PFSK-1 (cell line): Measurements from ENCODE around the gene EHD3.

Experiments
- FOXP2 ChIP-seq: optimal IDR thresholded peaks from 2 replicates; pipeline ENCODE3; 2011; ENCODE audit warnings: borderline replicate concordance, control low read depth, inconsistent platforms; ENCODE audit not compliant: insufficient read depth; ENCODE audit errors: extremely low read length, extremely low read depth
- POLR2AphosphoS5 ChIP-seq: IDR thresholded peaks from 2 replicates; pipeline ENCODE4 v1.6.1; 2012; ENCODE audit warnings: low read depth, mild to moderate bottlenecking, control low read depth, low read length, moderate library complexity
- SIN3A ChIP-seq: IDR thresholded peaks from 2 replicates; pipeline ENCODE4 v1.6.1; 2012; ENCODE audit warnings: mild to moderate bottlenecking, low read length, moderate library complexity, borderline replicate concordance; ENCODE audit not compliant: insufficient read depth
- TAF1 ChIP-seq: IDR thresholded peaks from 2 replicates; pipeline ENCODE4 v1.6.1; 2012; ENCODE audit warnings: low read length, control low read depth, borderline replicate concordance; ENCODE audit not compliant: insufficient read depth
- TF ChIP-seq, protein P1 (sequence below), 2 experiments: IDR thresholded peaks; 2 replicates each; pipeline versions ENCODE4 v1.6.1 to v1.8.0; 2011 to 2012; ENCODE audit warnings: low read depth in 2 of 2, low read length in 2 of 2, control low read depth in 1 of 2, inconsistent platforms in 1 of 2, mild to moderate bottlenecking in 1 of 2, moderate library complexity in 1 of 2; ENCODE audit not compliant: insufficient read depth in 1 of 2

The EHD3 gene

GRCh38 chr2:31238906-31239592, 5.1 kb downstream of the EHD3 start:
- TF ChIP-seq, protein P1, sequence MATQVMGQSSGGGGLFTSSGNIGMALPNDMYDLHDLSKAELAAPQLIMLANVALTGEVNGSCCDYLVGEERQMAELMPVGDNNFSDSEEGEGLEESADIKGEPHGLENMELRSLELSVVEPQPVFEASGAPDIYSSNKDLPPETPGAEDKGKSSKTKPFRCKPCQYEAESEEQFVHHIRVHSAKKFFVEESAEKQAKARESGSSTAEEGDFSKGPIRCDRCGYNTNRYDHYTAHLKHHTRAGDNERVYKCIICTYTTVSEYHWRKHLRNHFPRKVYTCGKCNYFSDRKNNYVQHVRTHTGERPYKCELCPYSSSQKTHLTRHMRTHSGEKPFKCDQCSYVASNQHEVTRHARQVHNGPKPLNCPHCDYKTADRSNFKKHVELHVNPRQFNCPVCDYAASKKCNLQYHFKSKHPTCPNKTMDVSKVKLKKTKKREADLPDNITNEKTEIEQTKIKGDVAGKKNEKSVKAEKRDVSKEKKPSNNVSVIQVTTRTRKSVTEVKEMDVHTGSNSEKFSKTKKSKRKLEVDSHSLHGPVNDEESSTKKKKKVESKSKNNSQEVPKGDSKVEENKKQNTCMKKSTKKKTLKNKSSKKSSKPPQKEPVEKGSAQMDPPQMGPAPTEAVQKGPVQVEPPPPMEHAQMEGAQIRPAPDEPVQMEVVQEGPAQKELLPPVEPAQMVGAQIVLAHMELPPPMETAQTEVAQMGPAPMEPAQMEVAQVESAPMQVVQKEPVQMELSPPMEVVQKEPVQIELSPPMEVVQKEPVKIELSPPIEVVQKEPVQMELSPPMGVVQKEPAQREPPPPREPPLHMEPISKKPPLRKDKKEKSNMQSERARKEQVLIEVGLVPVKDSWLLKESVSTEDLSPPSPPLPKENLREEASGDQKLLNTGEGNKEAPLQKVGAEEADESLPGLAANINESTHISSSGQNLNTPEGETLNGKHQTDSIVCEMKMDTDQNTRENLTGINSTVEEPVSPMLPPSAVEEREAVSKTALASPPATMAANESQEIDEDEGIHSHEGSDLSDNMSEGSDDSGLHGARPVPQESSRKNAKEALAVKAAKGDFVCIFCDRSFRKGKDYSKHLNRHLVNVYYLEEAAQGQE (IDR thresholded peaks at IDR 0.05; ENCODE audit: insufficient read depth in 1 of 2, low read depth in 2 of 2, low read length in 2 of 2) = no peak
- TF ChIP-seq POLR2AphosphoS5 (no peak), TAF1 (no peak), SIN3A (no peak), FOXP2 (no peak)

DNA sequence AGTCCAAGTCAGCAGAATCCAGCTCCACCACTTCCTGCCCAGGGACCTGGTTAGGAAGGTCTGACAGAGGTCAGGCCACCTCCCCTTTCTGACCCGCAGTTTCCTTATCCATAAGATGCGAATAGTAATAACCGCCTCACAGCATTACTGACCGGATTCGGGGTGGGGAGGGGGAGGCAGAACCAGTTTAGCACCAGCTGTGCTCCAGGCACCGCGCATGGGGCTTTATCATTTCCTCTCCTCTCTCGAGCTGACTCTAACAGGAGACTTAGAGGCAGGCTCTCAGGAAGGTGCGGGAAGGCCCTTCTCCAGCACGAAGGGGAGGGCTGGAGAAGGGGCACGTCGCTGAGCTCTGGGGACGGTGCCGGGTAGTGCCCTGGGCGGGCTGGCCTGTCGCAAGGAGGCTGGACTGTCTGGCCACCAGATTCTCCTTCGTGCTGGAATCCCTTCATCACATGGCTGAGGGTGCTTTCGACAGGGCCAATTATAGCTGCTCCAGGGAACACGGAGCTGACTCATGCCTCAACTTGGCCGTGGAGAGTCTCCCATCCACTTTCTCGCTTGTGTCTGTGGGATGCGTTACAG, 5.7 kb downstream of the EHD3 start:
- no peak for TF ChIP-seq TAF1
- TF ChIP-seq SIN3A = no peak

- TF ChIP-seq, protein P1 (IDR thresholded peaks at IDR 0.05; ENCODE audit: insufficient read depth in 1 of 2, low read depth in 2 of 2, low read length in 2 of 2) = no peak
- no peak for TF ChIP-seq SIN3A
- no peak for TF ChIP-seq TAF1
- no peak for TF ChIP-seq POLR2AphosphoS5
- no peak for TF ChIP-seq FOXP2
Measured at GRCh38 chr2:31240381-31241365, 6.7 kb downstream of the EHD3 start.

DNA sequence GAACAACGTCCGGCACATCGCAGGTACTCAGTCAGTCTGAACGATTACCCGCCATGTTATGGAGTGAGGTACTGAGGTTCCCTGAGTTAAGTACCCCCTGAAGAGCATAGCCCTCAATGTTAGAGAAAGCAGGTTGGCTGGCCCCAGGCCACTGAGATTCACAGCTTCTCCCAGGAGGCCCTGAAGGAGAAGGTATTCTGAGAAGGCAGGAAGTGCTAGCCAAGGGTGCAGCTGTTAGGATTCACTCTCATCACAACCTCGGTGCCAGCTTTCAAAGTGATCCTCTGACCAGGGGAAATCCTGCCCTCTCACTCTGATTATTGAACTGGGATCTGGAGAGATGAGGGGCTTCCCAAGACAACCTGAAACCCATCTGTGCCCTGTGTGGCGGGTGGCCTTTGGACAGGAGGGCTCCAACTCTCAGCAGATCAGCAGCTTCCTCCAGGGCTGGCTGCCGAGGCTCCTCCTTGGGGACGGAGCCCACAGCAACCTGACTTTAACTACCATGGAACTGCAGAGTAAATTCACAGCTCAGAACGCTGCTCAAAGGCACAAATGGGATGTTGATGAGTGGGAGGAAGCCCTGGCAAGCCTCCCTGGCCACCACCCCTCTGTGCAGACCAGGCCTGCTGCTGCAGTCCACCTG, 7.8 kb downstream of the EHD3 start:
- TF ChIP-seq, protein P1 (IDR thresholded peaks at IDR 0.05; ENCODE audit: insufficient read depth in 1 of 2, low read depth in 2 of 2, low read length in 2 of 2) = no peak
- TF ChIP-seq POLR2AphosphoS5 (no peak), SIN3A (no peak)

GRCh38 chr2:31243053-31243452, 9.1 kb downstream of the EHD3 start:
- no peak for TF ChIP-seq POLR2AphosphoS5
- TF ChIP-seq, protein P1 (IDR thresholded peaks at IDR 0.05; ENCODE audit: insufficient read depth in 1 of 2, low read depth in 2 of 2, low read length in 2 of 2) = no peak
- no peak for TF ChIP-seq FOXP2
- no peak for TF ChIP-seq TAF1
- no peak for TF ChIP-seq SIN3A
